H9 (cell line): Measurements from ENCODE around the gene DCUN1D2. TPM values are rescaled to one million over a fixed set of nuclear protein-coding genes. Genes with fewer than 3 reads are reported as not detected.
A peak's percentile ranks its signal among the peaks of the same experiment; 100 is the strongest.

Experiments
- DNase-seq: peaks from one replicate; pipeline ENCODE4 v3.0.0-alpha.2; 2017
- H2AFZ ChIP-seq: one replicate; pipeline ENCODE4 v1.6.1; 2013; ENCODE audit warnings: mild to moderate bottlenecking, low read length, control low read depth, moderate library complexity
- H2AK5ac ChIP-seq: 2 replicates; pipeline ENCODE4 v1.6.1; 2013; ENCODE audit warnings: low read length, control low read depth, mixed read lengths; ENCODE audit not compliant: insufficient read length
- H2BK120ac ChIP-seq: one replicate; pipeline ENCODE4 v1.6.1; 2013; ENCODE audit warnings: low read depth, mild to moderate bottlenecking, low read length, control low read depth, inconsistent platforms; ENCODE audit not compliant: poor library complexity, severe bottlenecking
- H2BK12ac ChIP-seq: 2 replicates; pipeline ENCODE4 v1.6.1; 2013; ENCODE audit warnings: low read length, control low read depth, mixed read lengths, low read depth; ENCODE audit not compliant: insufficient read length
- H2BK15ac ChIP-seq: 2 replicates; pipeline ENCODE4 v1.6.1; 2013; ENCODE audit warnings: low read depth, low read length, control low read depth
- H2BK20ac ChIP-seq: one replicate; pipeline ENCODE4 v1.6.1; 2013; ENCODE audit warnings: low read depth, mild to moderate bottlenecking, low read length, control low read depth, inconsistent platforms; ENCODE audit not compliant: poor library complexity, severe bottlenecking
- H2BK5ac ChIP-seq: 2 replicates; pipeline ENCODE4 v1.6.1; 2013; ENCODE audit warnings: low read length, control low read depth, mixed read lengths; ENCODE audit not compliant: insufficient read length
- H3K14ac ChIP-seq: 2 replicates; pipeline ENCODE4 v1.6.1; 2013; ENCODE audit warnings: low read length, control low read depth; ENCODE audit not compliant: insufficient read depth
- H3K18ac ChIP-seq: 2 replicates; pipeline ENCODE4 v1.6.1; 2013; ENCODE audit warnings: low read depth, mild to moderate bottlenecking, mixed read lengths, low read length, control low read depth; ENCODE audit not compliant: insufficient read length
- H3K23ac ChIP-seq: 2 replicates; pipeline ENCODE4 v1.6.1; 2013; ENCODE audit warnings: low read length, control low read depth, mixed read lengths, low read depth; ENCODE audit not compliant: insufficient read length
- H3K23me2 ChIP-seq: 2 replicates; pipeline ENCODE4 v1.6.1; 2013; ENCODE audit warnings: low read depth, mild to moderate bottlenecking, mixed read lengths, low read length, control low read depth; ENCODE audit not compliant: insufficient read length, poor library complexity, severe bottlenecking
- H3K27ac ChIP-seq: 2 replicates; pipeline ENCODE4 v1.5.1; 2013; ENCODE audit warnings: low read length, control low read depth, mixed read lengths, low read depth; ENCODE audit not compliant: insufficient read length
- H3K27me3 ChIP-seq: 2 replicates; pipeline ENCODE4 v1.6.1; 2013; ENCODE audit warnings: low read length, control low read depth, inconsistent platforms; ENCODE audit not compliant: insufficient read depth
- H3K4ac ChIP-seq: 2 replicates; pipeline ENCODE4 v1.6.1; 2013; ENCODE audit warnings: low read depth, mild to moderate bottlenecking, control low read depth, inconsistent platforms, low read length, moderate library complexity
- H3K4me1 ChIP-seq: 2 replicates; pipeline ENCODE4 v1.6.1; 2013; ENCODE audit warnings: low read length, control low read depth, inconsistent platforms; ENCODE audit not compliant: insufficient read depth
- H3K4me2 ChIP-seq: 2 replicates; pipeline ENCODE4 v1.6.1; 2013; ENCODE audit warnings: low read length, control low read depth, mixed read lengths; ENCODE audit not compliant: insufficient read length, insufficient read depth
- H3K56ac ChIP-seq: 2 replicates; pipeline ENCODE4 v1.6.1; 2013; ENCODE audit warnings: low read depth, mild to moderate bottlenecking, mixed read lengths, low read length, control low read depth; ENCODE audit not compliant: insufficient read length
- H3K79me1 ChIP-seq: 2 replicates; pipeline ENCODE4 v1.6.1; 2013; ENCODE audit warnings: low read depth, mild to moderate bottlenecking, moderate library complexity, low read length, control low read depth, inconsistent platforms; ENCODE audit not compliant: insufficient read depth, poor library complexity, severe bottlenecking
- H3K79me2 ChIP-seq: 2 replicates; pipeline ENCODE4 v1.6.1; 2013; ENCODE audit warnings: low read length, control low read depth, inconsistent platforms; ENCODE audit not compliant: insufficient read depth
- H3K9ac ChIP-seq: 2 replicates; pipeline ENCODE4 v1.6.1; 2013; ENCODE audit warnings: low read length, control low read depth, mixed read lengths; ENCODE audit not compliant: insufficient read length; ENCODE audit errors: extremely low read depth
- H3K9me3 ChIP-seq: one replicate; pipeline ENCODE4 v1.6.1; 2013; ENCODE audit warnings: low read depth, low read length, inconsistent platforms; ENCODE audit not compliant: control insufficient read depth
- H3T11ph ChIP-seq: one replicate; pipeline ENCODE4 v1.6.1; 2013; ENCODE audit warnings: mild to moderate bottlenecking, low read length, control low read depth, inconsistent platforms
- H4K20me1 ChIP-seq: one replicate; pipeline ENCODE4 v1.6.1; 2013; ENCODE audit not compliant: control insufficient read depth, insufficient read length, insufficient read depth
- H4K5ac ChIP-seq: 2 replicates; pipeline ENCODE4 v1.6.1; 2013; ENCODE audit warnings: low read depth, mild to moderate bottlenecking, mixed read lengths, low read length, control low read depth; ENCODE audit not compliant: insufficient read length
- H4K8ac ChIP-seq: replicated peaks from 2 replicates; pipeline ENCODE4 v1.6.1; 2013; ENCODE audit warnings: low read length, control low read depth, mixed read lengths, low read depth; ENCODE audit not compliant: insufficient read length
- H4K91ac ChIP-seq: 2 replicates; pipeline ENCODE4 v1.6.1; 2013; ENCODE audit warnings: low read depth, mild to moderate bottlenecking, moderate library complexity, mixed read lengths, low read length, control low read depth; ENCODE audit not compliant: insufficient read length
- H3K27ac Mint-ChIP-seq, 3 experiments: 2 replicates in 2 of 3; 3 replicates in 1 of 3; pipeline ENCODE4 v1.8.0; 2020 to 2021; ENCODE audit warnings: mixed read lengths in 3 of 3, mild to moderate bottlenecking in 1 of 3, moderate library complexity in 1 of 3
- H3K27me3 Mint-ChIP-seq: 2 replicates; pipeline ENCODE4 v1.8.0; 2021; ENCODE audit warnings: low read depth, mild to moderate bottlenecking, moderate library complexity, mixed read lengths
- H3K36me3 Mint-ChIP-seq, 3 experiments: 2 replicates in 2 of 3; 3 replicates in 1 of 3; pipeline ENCODE4 v1.8.0; 2020 to 2021; ENCODE audit warnings: low read depth in 3 of 3, mixed read lengths in 3 of 3; ENCODE audit not compliant: insufficient read depth in 1 of 3
- H3K4me1 Mint-ChIP-seq, 2 experiments: 2 replicates each; pipeline ENCODE4 v1.8.0; 2020; ENCODE audit warnings: mixed read lengths in 2 of 2
- H3K4me3 Mint-ChIP-seq, 2 experiments: 2 replicates in 1 of 2; 3 replicates in 1 of 2; pipeline ENCODE4 v1.8.0; 2020 to 2021; ENCODE audit warnings: mild to moderate bottlenecking in 2 of 2, mixed read lengths in 2 of 2, moderate library complexity in 1 of 2
- H3K9me3 Mint-ChIP-seq, 2 experiments: 2 replicates in 1 of 2; 3 replicates in 1 of 2; pipeline ENCODE4 v1.8.0; 2020; ENCODE audit warnings: mild to moderate bottlenecking in 2 of 2, mixed read lengths in 2 of 2, moderate library complexity in 1 of 2
- whole genome bisulfite sequencing: extraction: QIAGEN DNeasy Blood & Tissue Kit; methylation state at CpG from one replicate; pipeline ENCODE4 v1.1.7; 2013; ENCODE audit warnings: missing lambda C conversion rate, low lambda C conversion rate, mixed read lengths; ENCODE audit not compliant: insufficient read length; ENCODE audit errors: extremely low coverage; 5-methylcytosine and 5-hydroxymethylcytosine counted together
- total RNA-seq: library from RNA; stranded (reverse); gene quantifications from 2 replicates; pipeline ENCODE4 v1.2.1, GENCODE V29; 2021
- TF ChIP-seq, protein P1 (sequence below): fragments of 200-600 bp; sonication (generic); conservative IDR thresholded peaks from 3 replicates; pipeline ENCODE4 v1.8.0; 2021; ENCODE audit warnings: antibody characterized with exemption, mild to moderate bottlenecking

DCUN1D2 gene
- total RNA-seq, 1 experiment from 2014 or later = 36.8 TPM

DNA sequence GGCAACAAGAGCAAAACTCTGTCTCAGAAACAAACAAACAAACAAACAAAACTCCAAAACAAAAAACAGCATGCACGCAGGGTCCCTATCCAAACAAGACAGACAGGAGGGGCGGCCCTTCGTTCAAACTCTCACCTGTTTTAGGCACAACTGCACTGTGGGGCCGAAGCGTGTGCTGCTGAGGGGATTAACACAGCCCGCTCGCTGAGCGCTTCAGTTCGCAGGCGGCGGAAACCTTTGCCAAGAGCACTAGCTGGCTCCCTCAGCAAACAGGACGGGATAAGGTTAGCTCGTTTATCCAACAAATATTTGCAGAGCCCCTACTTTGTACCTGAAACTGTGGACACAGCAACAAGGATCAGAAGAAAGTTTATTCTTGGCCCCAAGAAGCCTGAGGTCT, 35.6 kb downstream of the DCUN1D2 start:
- H3K36me3 Mint-ChIP-seq = peaks cover 31 to 69% (median 60%) of the 10 kb centered on the region in 3 experiments
- Histone ChIP-seq H3K27me3 (no peaks in the 10 kb centered on the region), H3K9me3 (no peaks in the 10 kb centered on the region), H3K4ac (no peak overlapping the region), H2AK5ac (no peak overlapping the region), H3K14ac (no peak overlapping the region), H3K27ac (no peak overlapping the region), H4K91ac (no peak overlapping the region), H4K8ac (no peak overlapping the region), H2BK5ac (no peak overlapping the region), H3K56ac (no peak overlapping the region), H3K4me1 (no peaks in the 10 kb centered on the region), H3K23ac (no peak overlapping the region), H3K4me2 (no peak overlapping the region), H3K18ac (no peak overlapping the region), H2BK20ac (no peak overlapping the region), H3K9ac (no peak overlapping the region), H2BK12ac (no peak overlapping the region), H2BK120ac (no peak overlapping the region), H4K5ac (no peak overlapping the region), H2BK15ac (no peak overlapping the region), H3K23me2 (no peaks in the 10 kb centered on the region), H3K79me2 (no peaks in the 10 kb centered on the region), H2AFZ (no peak overlapping the region), H4K20me1 (no peaks in the 10 kb centered on the region), H3T11ph (no peak overlapping the region), H3K79me1 (no peaks in the 10 kb centered on the region)
- WGBS = no CpG with 5 or more reads among the region's 13 CpGs
- H3K27me3 Mint-ChIP-seq = peaks cover 2% of the 10 kb centered on the region; the same call in 1 of the 2 replicates
- no peaks in the 10 kb centered on the region for H3K9me3 Mint-ChIP-seq
- peaks cover 4 to 11% of the 10 kb centered on the region in 2 experiments; a peak in 3 of 4 replicates for H3K4me1 Mint-ChIP-seq
- TF ChIP-seq, protein P1, sequence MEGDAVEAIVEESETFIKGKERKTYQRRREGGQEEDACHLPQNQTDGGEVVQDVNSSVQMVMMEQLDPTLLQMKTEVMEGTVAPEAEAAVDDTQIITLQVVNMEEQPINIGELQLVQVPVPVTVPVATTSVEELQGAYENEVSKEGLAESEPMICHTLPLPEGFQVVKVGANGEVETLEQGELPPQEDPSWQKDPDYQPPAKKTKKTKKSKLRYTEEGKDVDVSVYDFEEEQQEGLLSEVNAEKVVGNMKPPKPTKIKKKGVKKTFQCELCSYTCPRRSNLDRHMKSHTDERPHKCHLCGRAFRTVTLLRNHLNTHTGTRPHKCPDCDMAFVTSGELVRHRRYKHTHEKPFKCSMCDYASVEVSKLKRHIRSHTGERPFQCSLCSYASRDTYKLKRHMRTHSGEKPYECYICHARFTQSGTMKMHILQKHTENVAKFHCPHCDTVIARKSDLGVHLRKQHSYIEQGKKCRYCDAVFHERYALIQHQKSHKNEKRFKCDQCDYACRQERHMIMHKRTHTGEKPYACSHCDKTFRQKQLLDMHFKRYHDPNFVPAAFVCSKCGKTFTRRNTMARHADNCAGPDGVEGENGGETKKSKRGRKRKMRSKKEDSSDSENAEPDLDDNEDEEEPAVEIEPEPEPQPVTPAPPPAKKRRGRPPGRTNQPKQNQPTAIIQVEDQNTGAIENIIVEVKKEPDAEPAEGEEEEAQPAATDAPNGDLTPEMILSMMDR = no peak
- DNase-seq = no peak
- H3K27ac Mint-ChIP-seq = peak overlapping the region; percentile 33 to 77 (median 57); a peak in 3 of 7 replicates
- H3K4me3 Mint-ChIP-seq = no peak overlapping the region
